ENCODE results near the gene MRPS18B. TPM values are rescaled to one million over a fixed set of nuclear protein-coding genes. Genes with fewer than 3 reads are reported as not detected.
A peak's percentile ranks its signal among the peaks of the same experiment; 100 is the strongest.

The MRPS18B gene
- total and polyA plus RNA-seq, 2 of the 13 experiments (the other 11 are each of a cell fraction or from before 2014, with no cell fraction given): 125 to 131 TPM

DNA sequence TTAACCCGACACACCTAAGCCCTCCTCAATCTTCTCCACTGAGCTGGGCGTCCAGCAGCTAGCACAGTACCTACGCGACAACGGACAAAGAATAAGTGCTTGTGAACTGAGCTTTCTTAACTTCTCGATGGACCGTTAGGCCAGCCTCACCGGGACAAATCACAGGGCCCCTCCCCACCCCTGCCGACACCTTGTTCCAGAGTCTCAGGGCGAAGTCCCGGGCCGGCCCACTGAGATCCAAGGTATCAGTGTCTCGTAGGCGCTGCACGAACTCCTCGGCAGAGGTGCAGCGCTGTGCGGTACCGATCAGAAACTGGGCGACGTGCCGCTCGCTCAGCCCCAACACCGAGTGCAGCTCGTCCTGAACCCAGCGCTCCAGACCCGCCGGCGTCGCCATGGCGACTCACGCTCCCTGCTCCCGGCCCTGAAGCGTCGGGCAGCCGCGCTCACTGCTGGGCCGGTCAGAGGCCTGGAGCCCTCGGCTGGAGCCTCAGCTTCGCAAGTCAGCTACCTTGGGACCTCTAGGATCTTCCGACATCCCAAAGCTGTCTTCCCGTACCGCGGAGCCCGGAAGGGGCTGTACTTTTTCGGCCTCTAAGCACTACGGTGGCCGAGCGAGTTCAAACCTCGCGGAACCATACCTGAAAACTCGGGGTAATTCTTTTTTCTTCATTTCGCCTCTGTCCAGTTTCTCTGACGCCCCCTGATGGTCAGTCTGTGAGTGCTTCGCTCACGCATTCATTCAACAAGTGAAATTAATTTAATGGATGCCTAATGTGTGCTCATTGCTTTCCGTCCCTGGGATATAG lies 55.0 kb downstream of the MRPS18B start, which contains the start of gene DHX16 (continued):
- TF ChIP-seq MATR3 (CRISPR knock-in tag; IDR thresholded peaks at IDR 0.05): peak; percentile 64; the same call in 1 of the 2 replicates
- peak; percentile 89 for TF ChIP-seq POLR2G (IDR thresholded peaks at IDR 0.05; ENCODE audit: low read depth, low read length)
- TF ChIP-seq ZNF709 (CRISPR knock-in tag; IDR thresholded peaks at IDR 0.05): no peak
- TF ChIP-seq, protein P1, sequence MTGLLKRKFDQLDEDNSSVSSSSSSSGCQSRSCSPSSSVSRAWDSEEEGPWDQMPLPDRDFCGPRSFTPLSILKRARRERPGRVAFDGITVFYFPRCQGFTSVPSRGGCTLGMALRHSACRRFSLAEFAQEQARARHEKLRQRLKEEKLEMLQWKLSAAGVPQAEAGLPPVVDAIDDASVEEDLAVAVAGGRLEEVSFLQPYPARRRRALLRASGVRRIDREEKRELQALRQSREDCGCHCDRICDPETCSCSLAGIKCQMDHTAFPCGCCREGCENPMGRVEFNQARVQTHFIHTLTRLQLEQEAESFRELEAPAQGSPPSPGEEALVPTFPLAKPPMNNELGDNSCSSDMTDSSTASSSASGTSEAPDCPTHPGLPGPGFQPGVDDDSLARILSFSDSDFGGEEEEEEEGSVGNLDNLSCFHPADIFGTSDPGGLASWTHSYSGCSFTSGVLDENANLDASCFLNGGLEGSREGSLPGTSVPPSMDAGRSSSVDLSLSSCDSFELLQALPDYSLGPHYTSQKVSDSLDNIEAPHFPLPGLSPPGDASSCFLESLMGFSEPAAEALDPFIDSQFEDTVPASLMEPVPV (CRISPR knock-in tag; IDR thresholded peaks at IDR 0.05): peak; percentile 74; the same call in 1 of the 2 replicates
- TF ChIP-seq, protein P2, sequence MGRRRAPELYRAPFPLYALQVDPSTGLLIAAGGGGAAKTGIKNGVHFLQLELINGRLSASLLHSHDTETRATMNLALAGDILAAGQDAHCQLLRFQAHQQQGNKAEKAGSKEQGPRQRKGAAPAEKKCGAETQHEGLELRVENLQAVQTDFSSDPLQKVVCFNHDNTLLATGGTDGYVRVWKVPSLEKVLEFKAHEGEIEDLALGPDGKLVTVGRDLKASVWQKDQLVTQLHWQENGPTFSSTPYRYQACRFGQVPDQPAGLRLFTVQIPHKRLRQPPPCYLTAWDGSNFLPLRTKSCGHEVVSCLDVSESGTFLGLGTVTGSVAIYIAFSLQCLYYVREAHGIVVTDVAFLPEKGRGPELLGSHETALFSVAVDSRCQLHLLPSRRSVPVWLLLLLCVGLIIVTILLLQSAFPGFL (CRISPR knock-in tag; IDR thresholded peaks at IDR 0.05): no peak
- TF ChIP-seq ZNF619 (CRISPR knock-in tag; IDR thresholded peaks at IDR 0.05): peak; percentile 98
- no peak for TF ChIP-seq ZNF749 (CRISPR knock-in tag; IDR thresholded peaks at IDR 0.05; ENCODE audit: borderline replicate concordance)
- TF ChIP-seq, protein P3, sequence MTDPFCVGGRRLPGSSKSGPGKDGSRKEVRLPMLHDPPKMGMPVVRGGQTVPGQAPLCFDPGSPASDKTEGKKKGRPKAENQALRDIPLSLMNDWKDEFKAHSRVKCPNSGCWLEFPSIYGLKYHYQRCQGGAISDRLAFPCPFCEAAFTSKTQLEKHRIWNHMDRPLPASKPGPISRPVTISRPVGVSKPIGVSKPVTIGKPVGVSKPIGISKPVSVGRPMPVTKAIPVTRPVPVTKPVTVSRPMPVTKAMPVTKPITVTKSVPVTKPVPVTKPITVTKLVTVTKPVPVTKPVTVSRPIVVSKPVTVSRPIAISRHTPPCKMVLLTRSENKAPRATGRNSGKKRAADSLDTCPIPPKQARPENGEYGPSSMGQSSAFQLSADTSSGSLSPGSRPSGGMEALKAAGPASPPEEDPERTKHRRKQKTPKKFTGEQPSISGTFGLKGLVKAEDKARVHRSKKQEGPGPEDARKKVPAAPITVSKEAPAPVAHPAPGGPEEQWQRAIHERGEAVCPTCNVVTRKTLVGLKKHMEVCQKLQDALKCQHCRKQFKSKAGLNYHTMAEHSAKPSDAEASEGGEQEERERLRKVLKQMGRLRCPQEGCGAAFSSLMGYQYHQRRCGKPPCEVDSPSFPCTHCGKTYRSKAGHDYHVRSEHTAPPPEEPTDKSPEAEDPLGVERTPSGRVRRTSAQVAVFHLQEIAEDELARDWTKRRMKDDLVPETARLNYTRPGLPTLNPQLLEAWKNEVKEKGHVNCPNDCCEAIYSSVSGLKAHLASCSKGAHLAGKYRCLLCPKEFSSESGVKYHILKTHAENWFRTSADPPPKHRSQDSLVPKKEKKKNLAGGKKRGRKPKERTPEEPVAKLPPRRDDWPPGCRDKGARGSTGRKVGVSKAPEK (CRISPR knock-in tag; IDR thresholded peaks at IDR 0.05; ENCODE audit: borderline replicate concordance): no peak
- TF ChIP-seq ETV5 (CRISPR knock-in tag; IDR thresholded peaks at IDR 0.05; ENCODE audit: borderline replicate concordance): peak; percentile 85; the same call in 1 of the 2 replicates
- TF ChIP-seq, protein P4, sequence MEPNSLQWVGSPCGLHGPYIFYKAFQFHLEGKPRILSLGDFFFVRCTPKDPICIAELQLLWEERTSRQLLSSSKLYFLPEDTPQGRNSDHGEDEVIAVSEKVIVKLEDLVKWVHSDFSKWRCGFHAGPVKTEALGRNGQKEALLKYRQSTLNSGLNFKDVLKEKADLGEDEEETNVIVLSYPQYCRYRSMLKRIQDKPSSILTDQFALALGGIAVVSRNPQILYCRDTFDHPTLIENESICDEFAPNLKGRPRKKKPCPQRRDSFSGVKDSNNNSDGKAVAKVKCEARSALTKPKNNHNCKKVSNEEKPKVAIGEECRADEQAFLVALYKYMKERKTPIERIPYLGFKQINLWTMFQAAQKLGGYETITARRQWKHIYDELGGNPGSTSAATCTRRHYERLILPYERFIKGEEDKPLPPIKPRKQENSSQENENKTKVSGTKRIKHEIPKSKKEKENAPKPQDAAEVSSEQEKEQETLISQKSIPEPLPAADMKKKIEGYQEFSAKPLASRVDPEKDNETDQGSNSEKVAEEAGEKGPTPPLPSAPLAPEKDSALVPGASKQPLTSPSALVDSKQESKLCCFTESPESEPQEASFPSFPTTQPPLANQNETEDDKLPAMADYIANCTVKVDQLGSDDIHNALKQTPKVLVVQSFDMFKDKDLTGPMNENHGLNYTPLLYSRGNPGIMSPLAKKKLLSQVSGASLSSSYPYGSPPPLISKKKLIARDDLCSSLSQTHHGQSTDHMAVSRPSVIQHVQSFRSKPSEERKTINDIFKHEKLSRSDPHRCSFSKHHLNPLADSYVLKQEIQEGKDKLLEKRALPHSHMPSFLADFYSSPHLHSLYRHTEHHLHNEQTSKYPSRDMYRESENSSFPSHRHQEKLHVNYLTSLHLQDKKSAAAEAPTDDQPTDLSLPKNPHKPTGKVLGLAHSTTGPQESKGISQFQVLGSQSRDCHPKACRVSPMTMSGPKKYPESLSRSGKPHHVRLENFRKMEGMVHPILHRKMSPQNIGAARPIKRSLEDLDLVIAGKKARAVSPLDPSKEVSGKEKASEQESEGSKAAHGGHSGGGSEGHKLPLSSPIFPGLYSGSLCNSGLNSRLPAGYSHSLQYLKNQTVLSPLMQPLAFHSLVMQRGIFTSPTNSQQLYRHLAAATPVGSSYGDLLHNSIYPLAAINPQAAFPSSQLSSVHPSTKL (CRISPR knock-in tag; IDR thresholded peaks at IDR 0.05): peak; percentile 68
- TF ChIP-seq ZNF598 (CRISPR knock-in tag; IDR thresholded peaks at IDR 0.05; ENCODE audit: borderline replicate concordance): peak; percentile 79; the same call in 1 of the 2 replicates
- TF ChIP-seq POGZ (CRISPR knock-in tag; IDR thresholded peaks at IDR 0.05): peak; percentile 50; the same call in 1 of the 2 replicates
- peak; percentile 79; the same call in 1 of the 2 replicates for TF ChIP-seq SALL2 (CRISPR knock-in tag; IDR thresholded peaks at IDR 0.05)
- no peak for TF ChIP-seq ZNF382 (CRISPR knock-in tag; IDR thresholded peaks at IDR 0.05; ENCODE audit: borderline replicate concordance)
- peak; percentile 69 for TF ChIP-seq ZNF781 (CRISPR knock-in tag; IDR thresholded peaks at IDR 0.05; ENCODE audit: borderline replicate concordance, not compliant biosample characterization)
- 0 out of 2 replicates have a peak, but pooled peaks have one; percentile 57 for TF ChIP-seq ZNF550 (CRISPR knock-in tag; IDR thresholded peaks at IDR 0.05; ENCODE audit: borderline replicate concordance)
- TF ChIP-seq, protein P5, sequence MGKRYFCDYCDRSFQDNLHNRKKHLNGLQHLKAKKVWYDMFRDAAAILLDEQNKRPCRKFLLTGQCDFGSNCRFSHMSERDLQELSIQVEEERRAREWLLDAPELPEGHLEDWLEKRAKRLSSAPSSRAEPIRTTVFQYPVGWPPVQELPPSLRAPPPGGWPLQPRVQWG (CRISPR knock-in tag; IDR thresholded peaks at IDR 0.05; ENCODE audit: borderline replicate concordance, low read depth): no peak
- TF ChIP-seq ZNF446 (CRISPR knock-in tag; IDR thresholded peaks at IDR 0.05): no peak

Measured in HepG2 (cell line).